Measurements from ENCODE around the gene GPR84. TPM values are rescaled to one million over a fixed set of nuclear protein-coding genes. Genes with fewer than 3 reads are reported as not detected.

GPR84 gene
- total RNA-seq, 1 donor from 2014 or later = not detected

DNA sequence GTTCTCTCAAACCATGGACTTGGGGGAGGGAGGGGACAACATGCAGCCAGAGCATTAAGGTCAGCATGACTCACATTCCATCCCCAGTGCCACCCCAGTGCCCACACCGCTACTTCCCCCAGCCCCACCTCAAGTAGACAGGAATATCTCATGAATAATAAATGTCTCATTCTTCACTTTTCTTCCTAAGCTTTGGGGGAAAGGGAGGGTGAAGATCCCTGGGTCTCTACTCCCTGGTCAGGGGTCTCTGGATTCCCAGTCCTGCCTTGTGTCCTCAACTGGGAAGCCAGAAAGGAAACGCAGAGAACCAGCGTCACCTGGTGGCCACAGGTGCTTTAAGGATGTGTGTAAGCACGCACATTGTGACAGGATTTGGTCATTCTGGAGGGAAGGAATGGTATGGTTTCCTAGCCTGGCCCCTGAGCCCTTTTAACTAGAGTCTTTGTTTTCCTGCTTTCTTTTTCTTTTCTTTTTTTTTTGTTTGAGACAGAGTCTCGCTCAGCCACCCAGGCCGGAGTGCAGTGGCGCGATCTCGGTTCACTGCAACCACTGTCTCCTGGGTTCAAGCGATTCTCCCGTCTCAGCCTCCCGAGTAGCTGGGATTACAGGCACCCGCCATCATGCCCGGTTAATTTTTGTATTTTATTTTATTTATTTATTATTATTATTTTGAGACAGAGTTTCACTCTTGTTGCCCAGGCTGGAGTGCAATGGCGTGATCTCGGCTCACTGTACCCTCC lies 3.4 kb downstream of the GPR84 start:
- no peaks in the 10 kb centered on the region for H3K27me3 ChIP-seq
- H3K36me3 ChIP-seq = no peaks in the 10 kb centered on the region
- no peak for DNase-seq (ENCODE audit: extremely low spot score in 2 of 2)
- peaks cover 24% of the 10 kb centered on the region for H3K4me1 ChIP-seq
- intact Hi-C loops (cut with DNase I) = loop anchor here (10.0 kb wide), 2 partner anchors 106 to 146 kb away; no protein-coding TSS in a partner anchor
- peak overlapping the region; percentile 92 for H3K27ac ChIP-seq
- no peak overlapping the region for H3K4me3 ChIP-seq
- TF ChIP-seq, protein P1, sequence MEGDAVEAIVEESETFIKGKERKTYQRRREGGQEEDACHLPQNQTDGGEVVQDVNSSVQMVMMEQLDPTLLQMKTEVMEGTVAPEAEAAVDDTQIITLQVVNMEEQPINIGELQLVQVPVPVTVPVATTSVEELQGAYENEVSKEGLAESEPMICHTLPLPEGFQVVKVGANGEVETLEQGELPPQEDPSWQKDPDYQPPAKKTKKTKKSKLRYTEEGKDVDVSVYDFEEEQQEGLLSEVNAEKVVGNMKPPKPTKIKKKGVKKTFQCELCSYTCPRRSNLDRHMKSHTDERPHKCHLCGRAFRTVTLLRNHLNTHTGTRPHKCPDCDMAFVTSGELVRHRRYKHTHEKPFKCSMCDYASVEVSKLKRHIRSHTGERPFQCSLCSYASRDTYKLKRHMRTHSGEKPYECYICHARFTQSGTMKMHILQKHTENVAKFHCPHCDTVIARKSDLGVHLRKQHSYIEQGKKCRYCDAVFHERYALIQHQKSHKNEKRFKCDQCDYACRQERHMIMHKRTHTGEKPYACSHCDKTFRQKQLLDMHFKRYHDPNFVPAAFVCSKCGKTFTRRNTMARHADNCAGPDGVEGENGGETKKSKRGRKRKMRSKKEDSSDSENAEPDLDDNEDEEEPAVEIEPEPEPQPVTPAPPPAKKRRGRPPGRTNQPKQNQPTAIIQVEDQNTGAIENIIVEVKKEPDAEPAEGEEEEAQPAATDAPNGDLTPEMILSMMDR (IDR thresholded peaks at IDR 0.05) = peak; percentile 50 to 70 (median 54)
- no peak for TF ChIP-seq POLR2A (IDR thresholded peaks at IDR 0.05)
- no peaks in the 10 kb centered on the region for H3K9me3 ChIP-seq

DNA sequence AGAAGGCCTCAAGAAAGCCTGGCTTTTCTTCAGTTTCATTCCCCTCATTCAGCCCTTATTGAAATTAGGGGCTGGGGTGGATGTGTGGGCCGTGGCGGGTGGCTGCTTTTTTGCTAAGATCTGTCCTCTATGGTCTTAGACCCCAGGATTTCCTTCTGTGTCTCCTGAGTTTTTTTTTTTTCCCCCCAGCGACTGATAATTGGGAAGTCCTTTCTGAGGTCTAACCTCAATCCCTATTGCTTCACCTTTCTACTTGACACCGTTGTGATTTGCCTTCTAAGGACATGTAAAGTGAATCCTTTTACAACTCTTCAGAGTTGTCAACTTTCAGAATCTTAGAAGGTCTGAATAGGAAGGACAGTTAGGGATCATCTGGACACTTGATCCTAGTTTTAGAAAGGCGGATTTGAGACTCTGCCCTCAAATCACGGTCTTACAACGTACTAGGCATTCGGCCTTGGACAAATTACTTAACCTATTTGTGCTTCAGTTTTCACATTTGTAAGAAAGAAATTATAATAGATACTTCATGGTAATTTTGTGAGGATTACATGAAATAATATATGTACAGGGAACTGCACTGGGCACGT lies 4.4 kb downstream of the GPR84 start:
- H3K36me3 ChIP-seq = no peaks in the 10 kb centered on the region
- H3K4me3 ChIP-seq = peak overlapping the region; percentile 52 to 75
- DNase-seq (ENCODE audit: extremely low spot score in 2 of 2) = no peak
- TF ChIP-seq POLR2A (IDR thresholded peaks at IDR 0.05) (no peak), POLR2AphosphoS5 (IDR thresholded peaks at IDR 0.05; ENCODE audit: insufficient read depth in 1 of 2, low read depth in 1 of 2) (no peak)
- TF ChIP-seq, protein P1 (IDR thresholded peaks at IDR 0.05) = no peak
- no peaks in the 10 kb centered on the region for H3K27me3 ChIP-seq
- peak overlapping the region; percentile 92 for H3K27ac ChIP-seq
- intact Hi-C loops (cut with DNase I) = loop anchor here (5.0 to 10.0 kb wide), 3 partner anchors 78 to 145 kb away; partner anchors contain the start of genes CBX5 and HNRNPA1
- peaks cover 24% of the 10 kb centered on the region for H3K4me1 ChIP-seq
- no peaks in the 10 kb centered on the region for H3K9me3 ChIP-seq

GRCh38 chr12:54358945-54359761 lies 5.1 kb downstream of the GPR84 start:
- no peaks in the 10 kb centered on the region for H3K9me3 ChIP-seq
- peak overlapping the region; percentile 52 to 75 for H3K4me3 ChIP-seq
- H3K36me3 ChIP-seq = no peaks in the 10 kb centered on the region
- H3K27me3 ChIP-seq = no peaks in the 10 kb centered on the region
- H3K4me1 ChIP-seq = peaks cover 24% of the 10 kb centered on the region
- peak overlapping the region; percentile 92 for H3K27ac ChIP-seq
- DNase-seq (ENCODE audit: extremely low spot score in 2 of 2) = peak in 1 of 2 donors; percentile 99
- TF ChIP-seq POLR2A (IDR thresholded peaks at IDR 0.05) (peak in 1 of 2 donors; percentile 38), POLR2AphosphoS5 (IDR thresholded peaks at IDR 0.05; ENCODE audit: insufficient read depth in 1 of 2, low read depth in 1 of 2) (peak; percentile 90 to 93)
- TF ChIP-seq, protein P1 (IDR thresholded peaks at IDR 0.05) = no peak
- intact Hi-C loops (cut with DNase I) = loop anchor here (5.0 kb wide), 1 partner anchor 77 kb away; the partner anchor contains the start of genes CBX5 and HNRNPA1

DNA sequence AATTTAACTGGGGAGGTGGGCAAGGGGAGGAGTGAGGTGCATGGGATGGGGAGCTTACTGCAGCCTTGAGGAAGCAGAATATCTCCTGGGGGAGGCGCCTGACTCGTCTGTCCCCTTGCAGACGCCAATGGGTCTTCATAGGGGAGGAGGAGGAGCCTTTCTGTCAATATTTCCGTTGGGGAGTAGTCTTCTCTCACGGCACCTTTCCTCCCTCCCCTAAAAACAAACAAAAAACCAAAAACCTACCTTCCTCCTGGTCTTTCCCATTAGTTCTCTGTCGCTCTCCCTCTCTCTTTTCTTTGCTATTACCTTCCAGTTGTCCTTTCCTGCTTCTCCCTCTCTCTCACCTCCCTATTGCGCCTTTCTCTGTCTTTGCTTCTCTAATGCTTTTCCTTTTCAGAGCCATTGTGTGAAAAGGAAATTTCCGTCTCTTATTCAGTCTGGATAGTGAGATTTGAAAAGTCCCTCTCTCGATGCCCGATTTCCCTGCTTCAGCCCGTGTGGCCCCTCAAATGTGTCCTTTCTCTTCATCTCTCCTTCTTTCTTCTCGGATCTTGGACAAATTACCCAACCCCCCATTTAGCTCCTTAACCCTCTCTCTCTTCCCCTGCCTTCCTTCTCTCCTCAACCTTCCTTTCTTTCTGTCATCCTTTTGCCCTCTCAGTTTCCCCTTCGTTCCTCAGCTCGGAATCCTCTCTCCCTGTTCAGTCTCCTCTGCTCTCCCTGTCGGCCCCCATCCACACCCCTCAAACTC lies 5.9 kb downstream of the GPR84 start:
- Histone ChIP-seq H3K27me3 (no peaks in the 10 kb centered on the region), H3K4me1 (peaks cover 28% of the 10 kb centered on the region), H3K9me3 (no peaks in the 10 kb centered on the region), H3K36me3 (no peaks in the 10 kb centered on the region), H3K4me3 (peak overlapping the region; percentile 52 to 75), H3K27ac (peak overlapping the region; percentile 92)
- no peak for DNase-seq (ENCODE audit: extremely low spot score in 2 of 2)
- TF ChIP-seq POLR2AphosphoS5 (IDR thresholded peaks at IDR 0.05; ENCODE audit: insufficient read depth in 1 of 2, low read depth in 1 of 2) = no peak
- peak in 1 of 2 donors; percentile 16 for TF ChIP-seq POLR2A (IDR thresholded peaks at IDR 0.05)
- intact Hi-C loops (cut with DNase I) = loop anchor here (5.0 kb wide), 1 partner anchor 76 kb away; the partner anchor contains the start of genes CBX5 and HNRNPA1

Data from vagina (tissue), 2 donors.